PC-3 (cell line): Measurements from ENCODE around the gene ADORA1. TPM values are rescaled to one million over a fixed set of nuclear protein-coding genes. Genes with fewer than 3 reads are reported as not detected.

Experiments
- ATAC-seq: fragments of 200-7000 bp; cut with Tn5 transposase; 2 replicates; pipeline ENCODE4 v1.9.1; 2020; ENCODE audit warnings: mild to moderate bottlenecking, moderate library complexity
- BruUV-seq: library from RNA; stranded (reverse); fragments of 400-500 nt; replicated peaks from 2 replicates; lab custom pipeline; 2021; lab: Mats Ljungman, UMichigan
- CTCF ChIA-PET: fragments of 300-600 bp; sonication (Branson Sonifier 250); formaldehyde crosslinking; loops from one replicate; lab custom pipeline; 2022; ENCODE audit warnings: antibody characterized with exemption; lab: Charles Lee
- POLR2A ChIA-PET: fragments of 300-600 bp; sonication (Branson Sonifier 250); formaldehyde crosslinking; loops from one replicate; lab custom pipeline; 2022; ENCODE audit warnings: antibody characterized with exemption; ENCODE audit not compliant: unreplicated experiment; lab: Charles Lee
- DNase-seq: peaks from one replicate; pipeline ENCODE4 v3.0.0-alpha.2; 2015
- H2AFZ ChIP-seq: fragments of 300-600 bp; sonication (generic); 2 replicates; pipeline ENCODE4 v1.6.0; 2016; ENCODE audit warnings: antibody characterized with exemption, low read length
- H3F3A ChIP-seq: fragments of 300-600 bp; sonication (generic); one replicate; pipeline ENCODE4 v1.6.0; 2017; ENCODE audit warnings: antibody characterized with exemption, low read length, control low read depth, mild to moderate bottlenecking; ENCODE audit not compliant: unreplicated experiment
- H3K27ac ChIP-seq: fragments of 300-600 bp; sonication (generic); 2 replicates; pipeline ENCODE4 v1.5.1; 2016; ENCODE audit warnings: mild to moderate bottlenecking, low read length
- H3K27me3 ChIP-seq: fragments of 300-600 bp; sonication (generic); 2 replicates; pipeline ENCODE4 v1.6.1; 2016; ENCODE audit warnings: low read length, mixed read lengths
- H3K36me3 ChIP-seq: fragments of 300-600 bp; sonication (generic); 2 replicates; pipeline ENCODE4 v1.6.1; 2016; ENCODE audit warnings: low read depth, mixed run types, low read length, mixed read lengths
- H3K4me1 ChIP-seq: fragments of 300-600 bp; sonication (generic); 2 replicates; pipeline ENCODE4 v1.5.1; 2016; ENCODE audit warnings: low read length; ENCODE audit not compliant: insufficient read depth
- H3K4me2 ChIP-seq: fragments of 300-600 bp; sonication (generic); 2 replicates; pipeline ENCODE4 v1.6.0; 2016; ENCODE audit warnings: low read length
- H3K4me3 ChIP-seq: fragments of 300-600 bp; sonication (generic); 2 replicates; pipeline ENCODE4 v1.5.1; 2016; ENCODE audit warnings: mild to moderate bottlenecking, low read length, mixed read lengths
- H3K79me2 ChIP-seq: fragments of 300-600 bp; sonication (generic); 2 replicates; pipeline ENCODE4 v1.6.1; 2017; ENCODE audit warnings: low read length, mixed read lengths
- H3K9ac ChIP-seq: fragments of 300-600 bp; sonication (generic); 2 replicates; pipeline ENCODE4 v1.6.0; 2016; ENCODE audit warnings: mild to moderate bottlenecking, low read length
- H3K9me2 ChIP-seq: fragments of 300-600 bp; sonication (generic); replicated peaks from 2 replicates; pipeline ENCODE4 v1.6.1; 2016; ENCODE audit warnings: mixed run types, low read length, mixed read lengths
- H3K9me3 ChIP-seq: fragments of 300-600 bp; sonication (generic); 2 replicates; pipeline ENCODE4 v1.6.1; 2016; ENCODE audit warnings: low read length, mixed read lengths
- H4K20me1 ChIP-seq: fragments of 300-600 bp; sonication (generic); 2 replicates; pipeline ENCODE4 v1.6.1; 2016; ENCODE audit warnings: low read length, mixed read lengths
- CTCF ChIP-seq: fragments of 300-600 bp; sonication (generic); conservative IDR thresholded peaks from 2 replicates; pipeline ENCODE4 v1.5.1; 2017; ENCODE audit warnings: antibody characterized with exemption, low read depth, mild to moderate bottlenecking, low read length
- EZH2 ChIP-seq: fragments of 300-600 bp; sonication (generic); IDR thresholded peaks from one replicate; pipeline ENCODE4 v1.6.1; 2017; ENCODE audit warnings: antibody characterized with exemption, mild to moderate bottlenecking, low read length; ENCODE audit not compliant: unreplicated experiment
- EZH2phosphoT487 ChIP-seq: fragments of 300-600 bp; sonication (generic); IDR thresholded peaks from 2 replicates; pipeline ENCODE4 v1.6.1; 2018; ENCODE audit warnings: mild to moderate bottlenecking, antibody characterized with exemption, low read length, borderline replicate concordance
- intact Hi-C: fragments of 100-400 bp; cut with micrococcal nuclease; formaldehyde crosslinking; loops from 2 replicates; pipeline ENCODE4 v1.9.0; 2023
- total RNA-seq: library from RNA; depleted of rRNA; stranded (reverse); fragments of >200 nt; gene quantifications from 2 replicates; pipeline ENCODE4 v1.2.3, GENCODE V29; 2014

The ADORA1 gene
- total RNA-seq, 1 experiment from 2014 or later = 1.4 TPM

- no peak for ATAC-seq
- Histone ChIP-seq H3K4me1 (no peaks in the 10 kb centered on the region), H3K9me3 (no peaks in the 10 kb centered on the region), H3K4me2 (no peak overlapping the region), H4K20me1 (no peaks in the 10 kb centered on the region), H3K9me2 (no peaks in the 10 kb centered on the region), H3K9ac (no peak overlapping the region), H3K27ac (no peak overlapping the region), H3K36me3 (no peaks in the 10 kb centered on the region), H2AFZ (no peak overlapping the region), H3K79me2 (no peaks in the 10 kb centered on the region), H3K27me3 (peaks cover 58% of the 10 kb centered on the region), H3K4me3 (no peak overlapping the region), H3F3A (no peaks in the 10 kb centered on the region)
- TF ChIP-seq EZH2 (no peak), CTCF (no peak), EZH2phosphoT487 (no peak)
- CTCF ChIA-PET = interaction anchor here (0.6 kb wide), 1 partner anchor 151 kb away, joined by 5 read pairs; no protein-coding TSS in a partner anchor
- no TSS peak for BruUV-seq
- intact Hi-C loops = loop anchor here (5.0 kb wide), 1 partner anchor 151 kb away; no protein-coding TSS in a partner anchor
- no peak for DNase-seq
- POLR2A ChIA-PET = interaction anchor here (0.6 kb wide), 1 partner anchor 38 kb away, joined by 3 read pairs; no protein-coding TSS in a partner anchor
Observed at GRCh38 chr1:203116091-203116820, 11.3 kb upstream of the ADORA1 start.

DNA sequence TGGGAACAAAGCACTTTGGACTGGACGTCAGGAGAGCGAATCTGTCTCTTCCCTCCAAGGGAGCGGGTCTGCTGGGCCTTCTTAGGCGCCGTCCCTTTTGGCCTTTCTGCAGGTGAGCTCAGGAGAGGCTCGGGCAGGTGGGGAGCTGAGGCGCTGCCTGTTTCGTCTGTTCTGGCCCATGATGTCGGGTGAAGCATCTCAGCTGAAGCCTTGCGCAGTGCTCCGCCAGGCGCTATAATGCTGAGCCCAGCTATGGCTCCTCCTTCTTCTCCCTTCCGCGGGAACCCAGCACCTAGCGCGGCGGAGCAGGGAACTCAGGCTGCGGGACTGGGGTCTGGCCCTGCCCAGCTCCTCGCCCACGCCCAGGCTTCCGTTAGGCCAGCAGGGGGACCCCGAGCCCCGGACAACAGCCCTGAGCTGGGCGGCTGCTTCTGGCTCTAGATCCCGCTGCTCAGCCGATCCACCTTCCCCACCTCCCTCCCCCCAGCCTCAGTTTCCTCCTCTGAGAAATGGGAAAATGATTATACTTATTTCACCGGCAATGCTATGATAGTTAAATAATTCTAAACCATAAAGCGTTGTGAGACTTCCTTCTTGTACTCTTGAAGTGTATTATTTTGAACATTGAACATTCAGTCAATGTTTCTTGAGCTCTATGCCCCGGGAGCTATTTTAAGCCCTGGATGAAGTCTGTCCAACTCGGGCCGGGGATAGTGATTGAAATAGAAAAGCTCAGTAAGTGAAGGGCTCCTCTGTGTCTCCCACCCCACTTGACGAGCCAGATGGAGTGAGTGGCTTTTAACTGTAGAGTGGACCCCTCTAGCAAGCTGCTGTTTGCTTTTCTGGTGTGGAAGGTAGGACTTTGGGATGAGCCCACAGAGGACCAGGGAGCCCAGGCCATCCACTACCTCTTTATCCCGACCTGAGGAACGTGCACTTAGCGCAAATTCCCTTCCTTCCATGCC lies 9.6 kb upstream of the ADORA1 start:
- no peak overlapping the region for H3K4me2 ChIP-seq
- BruUV-seq = no TSS peak
- ChIA-PET POLR2A (no interaction called here), CTCF (interaction anchor here (0.6 to 1.6 kb wide), 11 partner anchors 10 to 210 kb away, joined by 3 to 36 read pairs (median 5); no protein-coding TSS in a partner anchor)
- peaks cover 54% of the 10 kb centered on the region for H3K27me3 ChIP-seq
- no peak overlapping the region for H3K4me3 ChIP-seq
- peak; percentile 90 for TF ChIP-seq CTCF
- no peak for TF ChIP-seq EZH2
- H3K4me1 ChIP-seq = no peaks in the 10 kb centered on the region
- no peaks in the 10 kb centered on the region for H3F3A ChIP-seq
- no peaks in the 10 kb centered on the region for H3K79me2 ChIP-seq
- peak; percentile 70 for DNase-seq
- intact Hi-C loops = loop anchor here (1.0 to 5.0 kb wide), 3 partner anchors 55 to 149 kb away; no protein-coding TSS in a partner anchor
- no peaks in the 10 kb centered on the region for H4K20me1 ChIP-seq
- H3K27ac ChIP-seq = no peak overlapping the region
- no peaks in the 10 kb centered on the region for H3K9me3 ChIP-seq
- H3K9ac ChIP-seq = no peak overlapping the region
- no peak overlapping the region for H2AFZ ChIP-seq
- no peaks in the 10 kb centered on the region for H3K9me2 ChIP-seq
- H3K36me3 ChIP-seq = no peaks in the 10 kb centered on the region
- ATAC-seq = peak; percentile 98
